HG03354 (cell line): ENCODE results near the gene UGT1A5.
"Not testable (repeated sequence)": the region's sequence is repeated elsewhere in the genome, so short reads cannot be mapped to it uniquely, and the experiment has no call there.

ENCODE experiments used
- ATAC-seq: cut with Tn5 transposase; IDR thresholded peaks from one replicate; pipeline ENCODE4 v1.9.1; 2021; ENCODE audit warnings: mild to moderate bottlenecking; ENCODE audit not compliant: unreplicated experiment, poor library complexity, severe bottlenecking

Gene UGT1A5

DNA sequence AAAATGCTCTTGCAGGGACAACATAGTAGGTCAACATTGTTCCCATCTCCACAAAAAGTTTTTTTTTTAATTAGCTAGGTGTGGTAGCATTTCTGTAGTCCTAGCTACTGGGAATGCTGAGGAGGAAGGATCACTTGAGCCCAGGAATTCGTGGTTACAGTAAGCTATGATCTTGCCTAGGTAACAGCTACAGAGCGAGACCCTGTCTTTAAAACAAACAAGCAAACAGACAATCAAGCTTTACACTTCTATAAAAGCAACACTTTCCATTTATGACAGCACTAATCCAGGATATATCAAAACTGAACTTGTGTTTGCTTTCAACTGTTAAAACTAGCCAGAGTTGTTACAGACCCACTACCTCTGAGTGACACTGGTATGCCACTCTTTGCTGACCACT, 28.2 kb downstream of the UGT1A5 start:
- ATAC-seq, result no peak

DNA sequence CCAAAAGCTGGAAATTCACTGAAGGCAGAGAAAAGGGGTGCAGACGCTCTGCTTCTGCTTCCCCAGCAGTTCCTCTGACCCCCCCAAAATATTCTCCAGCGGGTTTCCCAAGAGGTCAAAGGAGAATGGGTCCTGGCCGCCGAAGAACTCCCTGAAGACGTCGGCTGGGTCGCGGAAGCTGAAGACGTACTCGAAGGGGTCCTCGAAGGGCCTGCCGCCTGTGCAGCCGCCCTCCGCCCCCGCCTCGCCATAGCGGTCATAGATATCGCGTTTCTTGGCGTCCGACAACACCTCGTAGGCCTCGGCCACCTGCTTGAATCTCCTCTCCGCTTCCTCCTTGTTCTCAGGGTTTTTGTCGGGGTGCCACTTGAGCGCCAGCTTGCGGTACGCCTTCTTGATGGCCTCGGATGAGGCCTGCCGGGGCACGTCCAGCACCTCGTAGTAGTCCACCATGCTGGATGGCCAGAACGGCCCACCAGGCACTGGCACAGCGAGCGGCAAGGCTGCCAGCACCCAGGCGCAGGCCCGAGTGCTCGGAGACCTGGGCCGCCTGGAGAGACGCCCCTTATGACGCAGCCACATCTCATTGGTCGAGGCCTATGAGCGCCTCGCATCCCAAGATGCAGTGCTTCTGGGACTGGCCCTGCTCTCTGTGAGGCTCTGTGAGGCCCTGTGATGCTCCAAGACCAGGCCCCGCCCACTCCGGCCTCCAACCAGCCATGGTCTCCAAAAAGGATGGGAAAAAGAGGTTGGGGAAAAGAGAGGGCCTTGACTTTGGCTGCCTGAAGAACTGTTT, 31.0 kb downstream of the UGT1A5 start:
- no peak for ATAC-seq

DNA sequence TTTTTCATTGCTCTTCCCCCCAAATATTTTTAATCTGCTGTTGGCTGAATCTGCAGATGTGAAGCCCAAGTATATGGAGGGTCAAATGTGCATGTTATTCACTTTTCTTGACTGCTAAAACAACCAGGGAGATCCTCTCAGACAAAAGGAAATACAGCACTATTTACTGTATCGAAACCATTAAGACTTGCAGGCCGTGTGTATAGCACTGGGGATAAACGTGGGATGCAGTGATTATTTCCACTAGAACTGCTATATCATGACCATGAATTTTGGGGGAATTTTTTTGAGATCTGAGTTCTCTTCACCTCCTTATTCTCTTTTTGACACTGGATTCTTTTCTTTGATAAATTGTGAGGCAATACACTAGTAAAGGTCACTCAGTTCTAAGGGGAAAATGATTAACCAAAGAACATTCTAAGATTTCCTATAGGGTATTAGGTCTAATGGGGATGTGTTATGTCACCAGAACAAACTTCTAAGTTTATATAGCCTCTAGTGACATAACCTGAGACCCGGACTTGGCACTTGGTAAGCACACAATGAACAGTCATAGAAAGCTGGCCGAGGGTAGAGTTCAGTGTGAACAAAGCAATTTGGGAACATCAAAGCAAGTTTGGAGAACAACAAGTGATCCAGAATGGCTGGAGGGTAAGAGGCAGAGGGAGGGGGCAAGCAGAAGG, 32.5 kb downstream of the UGT1A5 start:
- no peak for ATAC-seq

DNA sequence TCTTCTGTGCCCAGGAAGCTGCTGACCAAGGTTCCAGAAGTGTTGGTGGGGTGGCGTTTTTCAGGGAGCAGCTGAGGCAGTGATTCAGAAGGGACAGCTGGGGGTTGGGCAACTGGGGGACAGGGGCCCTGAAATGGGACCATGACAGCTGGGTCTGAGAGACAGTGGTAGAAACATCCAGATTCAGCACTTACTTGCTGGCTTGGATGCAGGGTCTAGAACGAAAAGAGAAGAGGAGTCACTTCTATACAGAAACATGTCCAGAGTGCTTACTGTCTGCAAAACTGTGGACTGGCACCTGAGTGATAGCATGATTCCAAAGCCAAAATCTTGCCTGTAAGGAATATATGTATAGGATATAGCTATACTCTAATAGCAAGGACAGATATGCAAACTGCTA, 33.1 kb downstream of the UGT1A5 start:
- not testable (repeated sequence) for ATAC-seq

DNA sequence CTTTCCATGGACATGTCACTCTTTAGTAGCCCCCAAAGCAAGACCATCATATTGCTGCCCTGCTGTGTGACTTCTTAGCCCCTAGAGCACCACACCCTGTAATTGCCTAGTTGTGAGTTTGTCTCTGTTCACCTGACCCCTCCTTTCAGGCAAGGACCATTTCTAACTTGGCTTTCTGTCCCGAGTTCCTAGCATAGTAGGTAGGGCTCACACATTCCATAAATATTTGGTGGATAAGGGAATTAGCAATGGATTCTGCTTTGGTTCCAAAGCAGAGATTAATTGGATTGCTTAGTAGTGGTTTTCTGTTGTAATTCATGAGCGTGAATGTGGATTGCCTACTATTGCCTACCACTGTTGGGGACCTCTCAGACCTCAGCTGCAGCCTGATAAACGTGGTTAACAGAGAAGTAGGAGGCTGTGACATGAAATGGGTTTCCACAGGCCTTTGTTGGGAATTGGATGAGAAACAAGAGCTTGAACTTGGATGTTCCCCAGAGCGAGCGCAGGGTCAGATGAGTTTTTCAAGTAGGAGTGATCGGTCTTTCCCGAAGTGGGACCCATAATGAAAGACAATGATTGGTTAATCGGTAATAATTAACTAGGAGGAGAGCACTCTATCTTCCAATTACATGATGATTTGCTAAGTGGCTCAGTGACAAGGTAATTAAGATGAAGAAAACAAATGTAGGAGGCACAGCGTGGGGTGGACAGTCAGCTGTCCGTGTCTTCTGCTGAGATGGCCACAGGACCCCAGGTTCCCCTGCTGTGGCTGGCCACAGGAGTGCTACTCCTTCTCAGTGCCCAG, 34.0 kb downstream of the UGT1A5 start:
- ATAC-seq, result no peak

- ATAC-seq, result no peak
Measured at GRCh38 chr2:233747283-233747544, 34.5 kb downstream of the UGT1A5 start.

- ATAC-seq, result not testable (repeated sequence)
Measured at GRCh38 chr2:233750689-233751088, 38.0 kb downstream of the UGT1A5 start.

- ATAC-seq, result not testable (repeated sequence)
Measured at GRCh38 chr2:233751212-233752009, 38.7 kb downstream of the UGT1A5 start.

DNA sequence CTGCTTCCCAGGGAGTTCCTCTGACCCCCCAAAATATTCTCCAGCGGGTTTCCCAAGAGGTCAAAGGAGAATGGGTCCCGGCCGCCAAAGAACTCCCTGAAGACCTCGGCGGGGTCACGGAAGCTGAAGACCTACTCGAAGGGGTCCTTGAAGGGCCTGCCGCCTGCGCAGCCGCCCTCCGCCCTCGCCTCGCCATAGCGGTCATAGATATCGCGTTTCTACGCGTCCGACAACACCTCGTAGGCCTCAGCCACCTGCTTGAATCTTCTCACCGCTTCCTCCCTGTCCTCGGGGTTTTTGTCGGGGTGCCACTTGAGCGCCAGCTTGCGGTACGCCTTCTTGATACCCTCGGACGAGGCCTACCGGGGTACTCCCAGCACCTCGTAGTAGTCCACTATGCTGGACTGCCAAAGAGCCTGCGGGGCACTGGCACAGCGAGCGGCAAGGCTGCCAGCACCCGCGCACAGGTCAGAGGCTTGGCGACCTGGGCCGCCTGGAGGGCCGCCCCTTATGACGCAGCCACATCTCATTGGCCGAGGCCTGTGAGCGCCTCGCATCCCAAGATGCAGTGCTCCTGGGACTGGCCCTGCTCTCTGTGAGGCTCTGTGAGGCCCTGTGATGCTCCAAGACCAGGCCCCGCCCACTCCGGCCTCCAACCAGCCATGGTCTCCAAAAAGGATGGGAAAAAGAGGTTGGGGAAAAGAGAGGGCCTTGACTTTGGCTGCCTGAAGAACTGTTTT, 42.3 kb downstream of the UGT1A5 start:
- no peak for ATAC-seq

DNA sequence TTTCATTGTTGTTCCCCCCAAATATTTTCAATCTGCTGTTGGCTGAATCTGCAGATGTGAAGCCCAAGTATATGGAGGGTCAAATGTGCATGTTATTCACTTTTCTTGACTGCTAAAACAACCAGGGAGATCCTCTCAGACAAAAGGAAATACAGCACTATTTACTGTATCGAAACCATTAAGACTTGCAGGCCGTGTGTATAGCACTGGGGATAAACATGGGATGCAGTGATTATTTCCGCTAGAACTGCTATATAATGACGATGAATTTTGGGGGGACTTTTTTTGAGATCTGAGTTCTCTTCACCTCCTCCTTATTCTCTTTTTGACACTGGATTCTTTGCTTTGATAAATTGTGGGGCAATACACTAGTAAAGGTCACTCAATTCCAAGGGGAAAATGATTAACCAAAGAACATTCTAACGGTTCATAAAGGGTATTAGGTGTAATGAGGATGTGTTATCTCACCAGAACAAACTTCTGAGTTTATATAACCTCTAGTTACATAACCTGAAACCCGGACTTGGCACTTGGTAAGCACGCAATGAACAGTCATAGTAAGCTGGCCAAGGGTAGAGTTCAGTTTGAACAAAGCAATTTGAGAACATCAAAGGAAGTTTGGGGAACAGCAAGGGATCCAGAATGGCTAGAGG, 43.8 kb downstream of the UGT1A5 start:
- ATAC-seq, result no peak

- no peak for ATAC-seq
Measured at GRCh38 chr2:233758141-233758540, 45.4 kb downstream of the UGT1A5 start.

GRCh38 chr2:233758849-233759248, 46.1 kb downstream of the UGT1A5 start:
- no peak for ATAC-seq

DNA sequence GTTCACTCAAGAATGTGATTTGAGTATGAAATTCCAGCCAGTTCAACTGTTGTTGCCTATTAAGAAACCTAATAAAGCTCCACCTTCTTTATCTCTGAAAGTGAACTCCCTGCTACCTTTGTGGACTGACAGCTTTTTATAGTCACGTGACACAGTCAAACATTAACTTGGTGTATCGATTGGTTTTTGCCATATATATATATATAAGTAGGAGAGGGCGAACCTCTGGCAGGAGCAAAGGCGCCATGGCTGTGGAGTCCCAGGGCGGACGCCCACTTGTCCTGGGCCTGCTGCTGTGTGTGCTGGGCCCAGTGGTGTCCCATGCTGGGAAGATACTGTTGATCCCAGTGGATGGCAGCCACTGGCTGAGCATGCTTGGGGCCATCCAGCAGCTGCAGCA, 47.3 kb downstream of the UGT1A5 start, which contains the start of gene UGT1A1:
Gene UGT1A1 (plus strand): TSS at position 228 of the 400 bp plus-strand sequence. CDS start 18 bp downstream, at position 246.
- no peak for ATAC-seq

DNA sequence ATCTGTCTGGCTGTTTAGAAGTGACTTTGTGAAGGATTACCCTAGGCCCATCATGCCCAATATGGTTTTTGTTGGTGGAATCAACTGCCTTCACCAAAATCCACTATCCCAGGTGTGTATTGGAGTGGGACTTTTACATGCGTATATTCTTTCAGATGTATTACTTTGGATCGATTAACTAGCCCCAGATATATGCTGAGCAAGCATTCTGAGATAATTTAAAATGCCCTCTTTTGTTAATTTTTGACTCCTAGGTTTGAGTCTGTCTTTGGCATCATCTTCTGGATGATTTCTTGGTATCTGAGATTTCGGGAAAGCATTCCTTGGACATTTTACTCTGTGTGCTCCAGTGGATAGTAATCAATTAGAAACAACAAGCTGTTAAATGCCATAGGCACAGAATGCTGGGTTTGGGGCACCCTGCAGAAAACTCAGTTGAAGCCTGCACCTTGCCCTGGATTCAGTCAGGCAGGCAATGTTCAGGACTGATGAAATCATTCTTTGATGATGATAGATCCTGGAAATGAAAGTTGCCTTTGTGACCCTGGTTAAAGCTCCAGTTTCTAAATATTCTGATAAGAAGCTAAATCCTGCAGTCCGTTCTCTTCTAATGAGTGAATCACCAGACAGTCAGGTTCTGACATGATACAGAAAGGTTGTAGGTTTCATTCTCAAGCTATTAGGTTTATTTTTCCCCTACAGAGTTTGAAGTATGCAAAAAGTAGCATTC, 48.5 kb downstream of the UGT1A5 start:
- no peak for ATAC-seq

DNA sequence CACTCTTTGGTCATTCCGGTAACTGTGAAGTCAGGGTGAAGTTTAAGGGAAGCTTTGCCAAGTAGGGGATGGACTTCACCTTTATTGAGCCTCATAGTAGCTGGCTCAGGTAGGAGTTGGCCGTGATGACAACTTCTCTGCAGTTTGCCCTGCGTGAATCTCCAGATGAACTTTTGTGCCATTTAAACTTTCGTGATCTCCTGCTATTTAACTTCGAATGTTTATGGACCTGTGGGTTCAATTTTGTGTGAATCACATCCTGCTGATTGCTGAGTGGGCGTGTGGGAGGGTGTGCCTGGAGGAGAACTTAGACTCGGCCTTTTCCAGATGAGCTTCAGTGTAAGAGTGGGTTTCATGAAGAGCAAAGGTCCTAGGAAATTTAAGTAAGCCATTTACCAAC, 51.6 kb downstream of the UGT1A5 start:
- ATAC-seq, result no peak

DNA sequence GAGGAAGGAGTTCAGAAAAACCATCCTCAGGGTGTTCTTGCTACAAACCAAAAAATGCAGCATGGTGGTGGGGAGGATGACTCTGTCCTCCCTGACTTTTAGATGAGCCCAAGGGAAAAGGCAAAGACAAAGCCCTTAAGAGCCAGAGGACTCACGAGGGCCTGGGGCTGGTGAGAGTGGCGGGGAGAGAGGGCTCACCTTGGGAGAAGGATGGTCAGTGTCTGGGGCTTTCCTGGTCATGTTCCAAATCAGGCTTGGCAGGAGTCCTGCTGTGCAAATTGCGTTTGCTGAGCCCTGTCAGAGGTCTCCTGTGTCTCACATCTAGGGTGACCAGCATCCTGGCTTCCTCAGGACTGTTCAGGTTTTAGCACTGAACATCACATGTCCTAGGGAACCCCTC, 52.1 kb downstream of the UGT1A5 start:
- ATAC-seq, result no peak

DNA sequence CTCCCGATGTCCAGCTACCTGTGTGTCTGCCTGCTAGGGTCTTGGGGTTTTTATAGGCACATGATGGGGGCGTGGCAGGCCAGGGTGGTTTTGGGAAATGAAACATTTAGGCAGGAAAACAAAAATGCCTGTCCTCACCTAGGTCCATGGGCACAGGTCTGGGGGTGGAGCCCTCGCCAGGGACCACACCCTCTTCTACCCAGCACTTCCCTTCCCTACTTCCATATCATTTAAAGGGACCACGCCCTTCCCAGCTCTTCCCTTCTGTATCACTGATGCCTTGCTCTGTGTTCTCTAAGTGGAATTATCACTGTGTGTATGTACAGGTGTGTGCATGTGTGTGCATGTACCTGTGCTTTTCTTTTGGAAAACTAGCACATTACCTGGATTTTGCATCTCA, 53.7 kb downstream of the UGT1A5 start:
- no peak for ATAC-seq

DNA sequence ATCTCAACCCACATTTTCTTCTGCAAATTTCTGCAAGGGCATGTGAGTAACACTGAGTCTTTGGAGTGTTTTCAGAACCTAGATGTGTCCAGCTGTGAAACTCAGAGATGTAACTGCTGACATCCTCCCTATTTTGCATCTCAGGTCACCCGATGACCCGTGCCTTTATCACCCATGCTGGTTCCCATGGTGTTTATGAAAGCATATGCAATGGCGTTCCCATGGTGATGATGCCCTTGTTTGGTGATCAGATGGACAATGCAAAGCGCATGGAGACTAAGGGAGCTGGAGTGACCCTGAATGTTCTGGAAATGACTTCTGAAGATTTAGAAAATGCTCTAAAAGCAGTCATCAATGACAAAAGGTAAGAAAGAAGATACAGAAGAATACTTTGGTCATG, 55.4 kb downstream of the UGT1A5 start:
- no peak for ATAC-seq
